ENCODE results near the gene DYNC1I1.

GRCh38 chr7:96005271-96005670 lies 232.9 kb downstream of the DYNC1I1 start:
- TF ChIP-seq CTCF (IDR thresholded peaks at IDR 0.05) (no peak), POLR2AphosphoS5 (IDR thresholded peaks at IDR 0.05) (no peak), POLR2A (IDR thresholded peaks at IDR 0.05) (no peak)

Data from suprapubic skin (tissue), 4 donors.